Esophagus muscularis mucosa (tissue), 4 donors: ENCODE results near the gene LMNA.

Source experiments
- CTCF ChIP-seq, 3 experiments: fragments of 200-600 bp in 2 of 3; fragments of 450-650 bp in 1 of 3; sonication (generic) in 2 of 3; IDR thresholded peaks; one replicate each; pipeline ENCODE4 v1.5.1; 2017 to 2019; ENCODE audit warnings: antibody characterized with exemption in 3 of 3, mild to moderate bottlenecking in 2 of 3, moderate library complexity in 1 of 3
- EP300 ChIP-seq: sonication (generic); formaldehyde crosslinking; IDR thresholded peaks from one replicate; pipeline ENCODE4 v1.6.1; 2017; ENCODE audit warnings: antibody characterized with exemption
- POLR2A ChIP-seq: fragments of 450-650 bp; IDR thresholded peaks from one replicate; pipeline ENCODE4 v1.6.1; 2017; ENCODE audit warnings: antibody characterized with exemption, moderate library complexity, mild to moderate bottlenecking, low read depth
- POLR2AphosphoS5 ChIP-seq, 2 donors: sonication (generic); formaldehyde crosslinking; IDR thresholded peaks; one replicate each; pipeline ENCODE4 v1.6.1; 2017; ENCODE audit warnings: antibody characterized with exemption in 2 of 2

GRCh38 chr1:156177919-156178654 lies 63.6 kb downstream of the LMNA start:
- TF ChIP-seq CTCF (IDR thresholded peaks at IDR 0.05), result no peak
- TF ChIP-seq EP300, result no peak
- no peak for TF ChIP-seq POLR2A
- no peak for TF ChIP-seq POLR2AphosphoS5 (IDR thresholded peaks at IDR 0.05)
